Ecto neural progenitor cell (in vitro differentiated cells): ENCODE results near the gene BUD23.

ENCODE experiments used
- DNase-seq: peaks from one replicate; pipeline ENCODE4 v3.0.0-alpha.2; 2018; ENCODE audit warnings: low spot score

BUD23 gene

DNA sequence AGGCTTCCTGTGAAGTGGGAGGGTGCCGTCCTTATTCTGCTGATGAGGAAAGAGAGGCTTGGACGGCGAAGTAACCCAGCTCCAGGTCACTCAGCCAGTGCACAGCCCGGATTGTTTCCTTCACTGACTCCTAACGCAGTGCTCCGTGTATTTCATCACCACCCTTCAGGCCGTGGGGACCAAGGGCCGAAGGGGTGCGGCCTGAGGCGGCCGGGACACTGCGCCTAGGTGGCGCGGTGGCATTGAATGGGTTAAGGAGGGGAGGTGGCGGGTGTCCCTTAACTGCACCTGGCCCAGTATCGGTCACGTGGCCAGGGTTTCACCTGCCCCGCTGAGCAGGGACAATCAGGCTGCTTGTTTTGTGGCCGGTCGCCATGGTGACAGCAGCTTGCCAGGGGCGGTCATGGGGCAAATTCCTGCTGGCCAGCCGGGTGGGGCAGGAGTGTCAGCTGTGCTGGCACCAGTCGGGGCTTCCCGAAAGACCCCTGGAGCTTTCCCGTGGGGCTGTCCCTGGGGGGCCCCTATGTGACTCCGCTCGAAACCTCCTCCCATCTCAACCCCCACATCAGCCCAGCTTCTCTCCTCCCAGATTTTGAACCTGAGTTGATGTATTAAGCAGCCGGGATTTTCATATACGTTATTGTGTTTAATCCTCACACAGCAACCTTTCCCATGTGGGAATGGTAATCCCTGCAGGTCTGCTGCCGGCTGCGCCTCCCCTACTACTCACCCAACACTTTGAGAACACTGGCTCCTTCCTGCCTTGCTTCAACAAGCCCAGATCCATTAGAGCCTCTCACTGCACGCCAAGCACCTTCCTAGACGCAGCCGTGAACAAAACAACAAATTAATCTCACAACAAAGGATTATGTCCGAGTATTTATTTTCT lies 59.6 kb downstream of the BUD23 start:
- DNase-seq, result peak; percentile 95

DNA sequence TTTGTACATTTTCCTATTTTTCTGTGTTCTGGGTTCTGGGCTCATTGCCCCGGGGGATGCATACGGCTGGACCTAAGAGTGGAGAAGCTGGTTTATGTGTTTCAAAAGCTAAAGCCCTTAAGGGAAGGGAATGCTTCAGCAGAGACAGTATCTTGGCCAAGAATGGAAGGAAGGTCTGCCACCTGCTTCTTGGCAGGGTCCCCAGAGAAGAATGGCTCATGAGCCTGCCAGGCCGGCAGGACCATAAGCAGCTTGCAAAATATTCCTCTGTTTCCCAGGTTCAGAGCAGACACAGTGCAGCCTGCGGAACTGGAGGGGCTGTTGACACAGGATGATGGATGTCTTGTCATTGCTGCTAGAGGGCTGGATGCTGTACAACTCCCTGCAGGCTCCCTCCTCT lies 63.0 kb downstream of the BUD23 start:
- no peak for DNase-seq
